22Rv1 (cell line): Measurements from ENCODE around the gene PCOLCE2.

ENCODE experiments used
- H3K27ac ChIP-seq: fragments of 450-650 bp; 2 replicates; pipeline ENCODE4 v1.5.1; 2017
- CTCF ChIP-seq: fragments of 450-650 bp; IDR thresholded peaks from 2 replicates; pipeline ENCODE4 v1.5.1; 2017; ENCODE audit warnings: mild to moderate bottlenecking
- ZFX ChIP-seq: fragments of 450-650 bp; IDR thresholded peaks from 2 replicates; pipeline ENCODE4 v1.6.1; 2017; ENCODE audit warnings: antibody characterized with exemption, borderline replicate concordance

The PCOLCE2 gene

DNA sequence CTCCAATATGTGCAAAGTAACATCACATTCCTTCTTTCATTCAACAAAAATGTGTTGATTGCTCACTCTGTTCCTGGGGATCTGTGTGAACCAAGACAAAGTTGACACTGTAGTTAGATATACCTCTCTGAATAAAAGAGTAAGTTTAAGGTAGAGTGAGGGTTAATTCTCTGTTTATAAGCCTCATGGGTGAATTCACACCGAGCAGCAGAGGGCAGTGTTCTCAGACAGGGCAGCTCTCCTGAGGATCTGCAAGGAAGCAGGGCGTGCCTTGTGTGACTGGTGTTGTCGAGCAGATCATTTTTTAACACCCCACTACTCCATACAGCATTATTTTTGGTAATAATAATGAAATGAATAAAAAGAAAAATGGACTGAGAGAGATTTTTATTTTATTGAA lies 40.2 kb upstream of the PCOLCE2 start:
- H3K27ac ChIP-seq, result no peak overlapping the region
- TF ChIP-seq CTCF (peak; percentile 86), ZFX (no peak)

DNA sequence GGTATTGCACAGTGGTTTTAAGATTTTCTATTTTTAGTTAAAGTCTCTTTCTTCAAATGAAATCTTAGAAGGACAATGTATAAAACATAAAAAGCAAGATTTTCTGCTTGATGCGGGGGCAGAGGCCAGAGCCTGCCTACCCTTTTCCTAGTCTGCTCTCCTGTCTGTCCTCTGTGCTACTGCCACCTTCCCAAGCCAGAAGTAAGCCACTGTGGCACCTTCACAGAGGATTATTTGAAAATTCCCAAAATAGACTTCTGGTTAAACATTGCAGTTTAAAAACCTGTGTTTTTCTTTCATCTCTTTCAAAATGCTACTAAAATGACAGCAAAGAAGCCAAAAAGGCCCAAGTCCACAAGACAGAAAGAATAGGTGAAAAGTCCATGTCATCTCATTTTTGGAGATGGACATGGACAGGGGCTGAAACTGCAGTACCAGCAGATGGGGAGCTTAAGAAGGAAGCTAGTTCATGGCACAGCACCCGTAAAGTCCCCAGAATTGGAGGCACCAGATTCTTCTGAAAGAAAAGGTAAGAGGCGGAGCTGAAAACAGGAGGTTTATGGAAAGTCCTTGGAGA lies 37.6 kb upstream of the PCOLCE2 start:
- H3K27ac ChIP-seq, result no peak overlapping the region
- no peak for TF ChIP-seq ZFX
- TF ChIP-seq CTCF, result no peak

DNA sequence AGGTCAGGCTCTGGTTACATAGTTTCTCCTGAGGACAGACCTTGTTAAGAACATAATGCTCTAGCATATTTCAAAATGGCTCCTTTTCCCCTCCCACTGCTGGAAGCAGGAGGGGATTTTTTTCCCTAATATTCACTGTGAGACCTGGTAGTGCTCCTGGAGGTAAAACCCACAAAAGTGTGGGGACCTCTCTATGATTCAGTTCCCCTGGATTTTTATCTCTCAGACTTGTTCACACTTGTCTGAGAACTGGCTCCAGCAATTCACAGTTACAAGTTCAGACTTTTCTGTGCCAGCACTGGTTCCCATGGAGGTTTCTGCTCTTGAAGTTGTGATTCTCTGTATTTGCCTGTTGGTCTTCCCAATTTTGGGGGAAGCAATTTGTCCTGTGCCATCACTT lies 36.3 kb upstream of the PCOLCE2 start:
- no peak overlapping the region for H3K27ac ChIP-seq
- TF ChIP-seq CTCF (no peak), ZFX (no peak)

- TF ChIP-seq CTCF (no peak), ZFX (no peak)
Observed at GRCh38 chr3:142923694-142924093, 34.8 kb upstream of the PCOLCE2 start.

DNA sequence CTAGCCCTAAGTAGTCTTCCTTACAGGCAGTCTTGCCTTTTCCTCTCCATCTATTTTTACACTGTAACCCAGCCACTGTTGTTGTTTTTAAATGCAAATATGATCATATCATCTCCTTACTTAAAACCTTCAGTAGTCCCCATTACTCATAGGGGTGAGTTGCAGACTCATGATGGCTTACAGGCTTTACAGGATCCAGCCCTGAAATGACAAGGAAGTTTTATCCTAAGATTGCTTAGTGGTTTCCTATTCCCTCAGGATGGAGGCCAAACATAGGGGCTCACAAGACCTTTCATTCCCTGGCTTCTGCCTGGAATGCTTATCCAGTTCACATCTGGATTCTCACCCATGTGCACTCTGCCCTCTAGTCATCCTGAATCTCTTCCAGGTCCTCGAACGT lies 27.7 kb upstream of the PCOLCE2 start:
- TF ChIP-seq ZFX (no peak), CTCF (no peak)

More at GRCh38 chr3:142923694-142924093, 34.8 kb upstream of the PCOLCE2 start:
- no peak overlapping the region for H3K27ac ChIP-seq

DNA sequence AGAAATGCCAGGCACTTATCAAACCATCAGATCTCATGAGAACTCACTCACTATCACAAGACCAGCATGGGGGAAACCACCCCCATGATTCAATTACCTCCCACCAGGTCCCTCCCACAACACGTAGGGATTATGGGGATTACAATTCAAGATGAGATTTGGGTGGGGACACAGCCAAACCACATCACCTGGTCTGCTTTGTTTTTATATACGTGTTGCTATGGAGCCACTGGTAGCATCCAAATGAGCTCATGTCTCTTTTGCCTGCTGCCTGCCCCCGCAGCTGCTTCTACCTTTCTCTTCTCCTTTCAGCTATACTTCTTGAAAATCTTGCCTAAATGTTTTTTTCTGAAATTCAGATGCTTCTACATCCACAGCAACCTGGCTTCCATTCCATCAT lies 26.8 kb upstream of the PCOLCE2 start:
- TF ChIP-seq ZFX (no peak), CTCF (no peak)
- no peak overlapping the region for H3K27ac ChIP-seq

More for the DNA sequence above, 27.7 kb upstream of the PCOLCE2 start:
- H3K27ac ChIP-seq, result no peak overlapping the region

- no peak overlapping the region for H3K27ac ChIP-seq
- TF ChIP-seq ZFX (no peak), CTCF (no peak)
Observed at GRCh38 chr3:142914286-142914811, 25.5 kb upstream of the PCOLCE2 start.
